Activated T-helper 2 cell treated with anti-CD3 and anti-CD28 coated beads, Interferon-gamma antibody, Interleukin-2, Interleukin-4, amounts not matched to agents 10 μg/mL and 5 μg/mL and 100 μg/mL, durations not matched to agents 14 hours and 24 hours and 36 hours (primary cell): ENCODE data around the gene SMYD4. TPM values are rescaled to one million over a fixed set of nuclear protein-coding genes. Genes with fewer than 3 reads are reported as not detected.
"Not testable (repeated sequence)": the region's sequence is repeated elsewhere in the genome, so short reads cannot be mapped to it uniquely, and the experiment has no call there.

Experiments used
- DNase-seq: peaks from one replicate; pipeline ENCODE4 v3.0.0; 2021; ENCODE audit warnings: low spot score
- H3K27ac Mint-ChIP-seq: one replicate; pipeline ENCODE4 v1.8.0; 2021; ENCODE audit warnings: mixed read lengths
- H3K27me3 Mint-ChIP-seq: one replicate; pipeline ENCODE4 v1.8.0; 2021; ENCODE audit warnings: low read depth, mixed read lengths
- H3K36me3 Mint-ChIP-seq: one replicate; pipeline ENCODE4 v1.8.0; 2021; ENCODE audit warnings: low read depth, mixed read lengths
- H3K4me1 Mint-ChIP-seq: one replicate; pipeline ENCODE4 v1.8.0; 2021; ENCODE audit warnings: low read depth, mixed read lengths
- H3K4me3 Mint-ChIP-seq: one replicate; pipeline ENCODE4 v1.8.0; 2021; ENCODE audit warnings: low read depth, mild to moderate bottlenecking, moderate library complexity, mixed read lengths
- H3K9me3 Mint-ChIP-seq: one replicate; pipeline ENCODE4 v1.8.0; 2021; ENCODE audit warnings: mixed read lengths
- intact Hi-C: fragments of 100-400 bp; cut with micrococcal nuclease; formaldehyde crosslinking; loops from one replicate; pipeline ENCODE4 v1.15.1; 2023
- total RNA-seq: library from RNA; stranded (reverse); gene quantifications from 2 replicates; pipeline ENCODE4 v1.2.3, GENCODE V29; 2022

SMYD4 gene
- total RNA-seq, 1 donor from 2014 or later, result 26.9 TPM

- H3K4me3 Mint-ChIP-seq, intact Hi-C loops, DNase-seq: not testable (repeated sequence)
Measured at GRCh38 chr17:1773000-1773695, 56.6 kb downstream of the SMYD4 start.

DNA sequence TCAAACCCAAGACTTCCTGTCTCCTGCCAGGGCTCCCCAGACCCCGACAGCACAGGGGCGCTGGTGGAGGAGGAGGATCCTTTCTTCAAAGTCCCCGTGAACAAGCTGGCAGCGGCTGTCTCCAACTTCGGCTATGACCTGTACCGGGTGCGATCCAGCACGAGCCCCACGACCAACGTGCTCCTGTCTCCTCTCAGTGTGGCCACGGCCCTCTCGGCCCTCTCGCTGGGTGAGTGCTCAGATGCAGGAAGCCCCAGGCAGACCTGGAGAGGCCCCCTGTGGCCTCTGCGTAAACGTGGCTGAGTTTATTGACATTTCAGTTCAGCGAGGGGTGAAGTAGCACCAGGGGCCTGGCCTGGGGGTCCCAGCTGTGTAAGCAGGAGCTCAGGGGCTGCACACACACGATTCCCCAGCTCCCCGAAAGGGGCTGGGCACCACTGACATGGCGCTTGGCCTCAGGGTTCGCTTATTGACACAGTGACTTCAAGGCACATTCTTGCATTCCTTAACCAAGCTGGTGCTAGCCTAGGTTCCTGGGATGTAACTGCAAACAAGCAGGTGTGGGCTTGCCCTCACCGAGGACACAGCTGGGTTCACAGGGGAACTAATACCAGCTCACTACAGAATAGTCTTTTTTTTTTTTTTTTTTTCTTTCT, 59.8 kb downstream of the SMYD4 start:
- H3K27me3 Mint-ChIP-seq, result no peaks in the 10 kb centered on the region
- no peak overlapping the region for H3K27ac Mint-ChIP-seq

More at GRCh38 chr17:1773000-1773695, 56.6 kb downstream of the SMYD4 start:
- not testable (repeated sequence) for H3K27me3 Mint-ChIP-seq, H3K4me1 Mint-ChIP-seq, H3K27ac Mint-ChIP-seq, H3K9me3 Mint-ChIP-seq
- H3K36me3 Mint-ChIP-seq, result peaks cover 13% of the 10 kb centered on the region

GRCh38 chr17:1767358-1767757, 62.3 kb downstream of the SMYD4 start:
- Mint-ChIP-seq H3K4me1 (peaks cover 18% of the 10 kb centered on the region), H3K27me3 (no peaks in the 10 kb centered on the region), H3K4me3 (no peak overlapping the region), H3K27ac (no peak overlapping the region), H3K36me3 (no peaks in the 10 kb centered on the region), H3K9me3 (no peaks in the 10 kb centered on the region)
- intact Hi-C loops, result no loop called here
- DNase-seq, result no peak

More for the DNA sequence above, 59.8 kb downstream of the SMYD4 start:
- no peak overlapping the region for H3K4me3 Mint-ChIP-seq
- H3K9me3 Mint-ChIP-seq, result no peaks in the 10 kb centered on the region
- peaks cover 2% of the 10 kb centered on the region for H3K36me3 Mint-ChIP-seq
- no peak for DNase-seq
- H3K4me1 Mint-ChIP-seq, result peaks cover 2% of the 10 kb centered on the region
- intact Hi-C loops, result no loop called here

GRCh38 chr17:1766382-1767135, 63.1 kb downstream of the SMYD4 start:
- DNase-seq, result no peak
- no peaks in the 10 kb centered on the region for H3K9me3 Mint-ChIP-seq
- no peak overlapping the region for H3K4me3 Mint-ChIP-seq
- H3K27ac Mint-ChIP-seq, result no peak overlapping the region
- H3K36me3 Mint-ChIP-seq, result no peaks in the 10 kb centered on the region
- peaks cover 18% of the 10 kb centered on the region for H3K4me1 Mint-ChIP-seq
- intact Hi-C loops, result no loop called here
- H3K27me3 Mint-ChIP-seq, result no peaks in the 10 kb centered on the region

DNA sequence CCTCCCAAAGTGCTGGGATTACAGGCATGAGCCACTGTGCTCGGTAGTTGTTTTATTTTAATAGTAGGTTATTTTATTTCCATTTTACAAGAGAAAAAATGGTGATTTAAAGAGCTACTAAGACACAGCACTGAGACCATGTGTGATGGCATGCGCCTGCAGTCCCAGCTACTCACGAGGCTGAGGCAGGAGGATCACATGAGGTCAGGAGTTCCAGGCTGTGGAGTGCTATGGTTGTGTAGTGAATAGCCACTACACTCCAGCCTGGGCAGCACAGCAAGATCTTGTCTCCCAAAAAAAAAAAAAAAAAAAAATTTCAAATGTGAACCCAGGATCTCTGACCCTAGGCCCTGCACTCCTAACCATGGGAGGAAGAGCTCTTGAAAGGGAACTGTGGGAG, 64.1 kb downstream of the SMYD4 start:
- peaks cover 18% of the 10 kb centered on the region for H3K4me1 Mint-ChIP-seq
- intact Hi-C loops, result no loop called here
- no peak overlapping the region for H3K27ac Mint-ChIP-seq
- no peaks in the 10 kb centered on the region for H3K9me3 Mint-ChIP-seq
- no peaks in the 10 kb centered on the region for H3K36me3 Mint-ChIP-seq
- H3K27me3 Mint-ChIP-seq, result no peaks in the 10 kb centered on the region
- H3K4me3 Mint-ChIP-seq, result no peak overlapping the region
- DNase-seq, result no peak

- not testable (repeated sequence) for H3K4me3 Mint-ChIP-seq, H3K36me3 Mint-ChIP-seq
- H3K27ac Mint-ChIP-seq, result peak overlapping the region; percentile 71
Measured at GRCh38 chr17:1764705-1765104, 65.0 kb downstream of the SMYD4 start.

GRCh38 chr17:1764284-1764683, 65.4 kb downstream of the SMYD4 start:
- H3K4me3 Mint-ChIP-seq, result no peak overlapping the region
- intact Hi-C loops, result no loop called here

More at GRCh38 chr17:1764705-1765104, 65.0 kb downstream of the SMYD4 start:
- intact Hi-C loops, H3K9me3 Mint-ChIP-seq, DNase-seq, H3K27me3 Mint-ChIP-seq: not testable (repeated sequence)
- peaks cover 18% of the 10 kb centered on the region for H3K4me1 Mint-ChIP-seq

DNA sequence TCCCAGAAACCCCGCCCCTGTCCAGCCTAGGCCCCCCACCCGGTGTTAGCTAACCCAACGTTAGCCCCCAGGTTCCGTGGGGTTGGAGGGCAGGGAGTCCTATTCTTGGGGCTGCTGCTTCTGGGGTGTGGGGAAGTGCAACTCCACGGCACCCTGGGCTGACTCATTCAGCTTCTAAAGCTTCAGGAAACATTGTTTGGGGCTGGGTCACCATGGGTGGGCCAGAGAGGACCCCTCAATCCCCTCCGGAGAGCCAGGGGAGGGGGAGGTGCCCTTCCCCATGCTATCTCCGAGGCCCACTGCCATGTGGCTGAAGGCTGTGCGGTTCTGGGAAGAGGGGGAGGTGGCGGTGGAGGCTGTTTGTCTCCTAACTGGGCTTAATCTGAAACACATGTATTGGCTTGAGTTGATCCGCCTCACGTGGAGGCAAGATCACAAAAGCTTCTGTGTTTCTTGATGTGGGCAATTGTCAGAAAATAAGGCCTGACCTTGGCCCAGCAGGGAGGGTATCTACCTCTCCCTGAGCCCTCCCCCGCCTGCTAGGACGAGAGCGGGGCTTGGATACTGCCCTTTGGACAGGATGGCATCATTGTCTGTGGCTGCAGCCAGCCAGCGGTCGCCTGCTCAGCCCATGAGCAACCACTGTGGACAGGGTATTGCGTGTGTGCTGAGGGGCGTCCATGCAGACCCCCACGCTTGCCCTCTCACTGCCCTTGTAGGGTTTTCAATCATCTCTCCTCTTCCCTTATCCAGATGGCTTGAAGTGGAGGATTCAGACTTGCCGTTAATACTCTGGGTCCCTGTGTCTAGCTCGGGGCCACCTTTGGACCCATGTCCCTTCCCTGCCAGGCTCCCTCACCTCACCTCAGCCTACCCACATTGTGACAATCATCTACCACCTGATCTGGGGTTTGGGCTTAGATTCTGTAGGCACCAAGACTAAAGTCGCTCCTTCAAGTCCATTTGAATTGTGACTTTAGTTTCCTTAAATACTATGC, 66.5 kb downstream of the SMYD4 start:
- peaks cover 5% of the 10 kb centered on the region for H3K27me3 Mint-ChIP-seq
- peak overlapping the region; percentile 71 for H3K27ac Mint-ChIP-seq
- H3K36me3 Mint-ChIP-seq, result no peaks in the 10 kb centered on the region
- no peaks in the 10 kb centered on the region for H3K9me3 Mint-ChIP-seq
- intact Hi-C loops, result no loop called here
- DNase-seq, result no peak
- no peak overlapping the region for H3K4me3 Mint-ChIP-seq
- H3K4me1 Mint-ChIP-seq, result peaks cover 17% of the 10 kb centered on the region

More at GRCh38 chr17:1764284-1764683, 65.4 kb downstream of the SMYD4 start:
- peak; percentile 75 for DNase-seq
- Mint-ChIP-seq H3K36me3 (no peaks in the 10 kb centered on the region), H3K4me1 (peaks cover 17% of the 10 kb centered on the region), H3K27me3 (no peaks in the 10 kb centered on the region), H3K27ac (peak overlapping the region; percentile 71), H3K9me3 (no peaks in the 10 kb centered on the region)

GRCh38 chr17:1762233-1762900, 67.3 kb downstream of the SMYD4 start:
- H3K4me3 Mint-ChIP-seq, result no peak overlapping the region
- H3K9me3 Mint-ChIP-seq, result no peaks in the 10 kb centered on the region
- intact Hi-C loops, result no loop called here
- DNase-seq, result no peak
- no peaks in the 10 kb centered on the region for H3K36me3 Mint-ChIP-seq
- peaks cover 5% of the 10 kb centered on the region for H3K27me3 Mint-ChIP-seq
- H3K27ac Mint-ChIP-seq, result no peak overlapping the region
- peaks cover 17% of the 10 kb centered on the region for H3K4me1 Mint-ChIP-seq

DNA sequence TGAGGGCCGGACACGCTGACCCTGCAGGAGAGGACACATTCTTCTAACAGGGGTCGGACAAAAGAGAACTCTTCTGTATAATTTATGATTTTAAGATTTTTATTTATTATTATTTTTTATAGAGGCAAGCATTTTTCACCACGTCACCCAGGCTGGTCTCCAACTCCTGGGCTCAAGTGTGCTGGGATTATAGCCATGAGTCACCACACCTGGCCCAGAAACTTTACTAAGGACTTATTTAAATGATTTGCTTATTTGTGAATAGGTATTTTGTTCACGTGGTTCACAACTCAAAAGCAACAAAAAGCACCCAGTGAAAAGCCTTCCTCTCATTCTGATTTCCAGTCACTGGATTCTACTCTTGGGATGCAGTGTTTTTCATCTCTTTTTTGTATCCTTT, 70.2 kb downstream of the SMYD4 start:
- H3K9me3 Mint-ChIP-seq, result no peaks in the 10 kb centered on the region
- no peak for DNase-seq
- peaks cover 6% of the 10 kb centered on the region for H3K27me3 Mint-ChIP-seq
- H3K4me3 Mint-ChIP-seq, result no peak overlapping the region
- no peaks in the 10 kb centered on the region for H3K36me3 Mint-ChIP-seq
- H3K4me1 Mint-ChIP-seq, result peaks cover 15% of the 10 kb centered on the region
- intact Hi-C loops, result no loop called here
- no peak overlapping the region for H3K27ac Mint-ChIP-seq

- H3K36me3 Mint-ChIP-seq, result no peaks in the 10 kb centered on the region
- H3K9me3 Mint-ChIP-seq, result no peaks in the 10 kb centered on the region
- intact Hi-C loops, result no loop called here
- H3K4me3 Mint-ChIP-seq, result no peak overlapping the region
- peaks cover 6% of the 10 kb centered on the region for H3K27me3 Mint-ChIP-seq
- no peak overlapping the region for H3K27ac Mint-ChIP-seq
- DNase-seq, result no peak
- peaks cover 8% of the 10 kb centered on the region for H3K4me1 Mint-ChIP-seq
Measured at GRCh38 chr17:1758807-1759206, 70.9 kb downstream of the SMYD4 start.

DNA sequence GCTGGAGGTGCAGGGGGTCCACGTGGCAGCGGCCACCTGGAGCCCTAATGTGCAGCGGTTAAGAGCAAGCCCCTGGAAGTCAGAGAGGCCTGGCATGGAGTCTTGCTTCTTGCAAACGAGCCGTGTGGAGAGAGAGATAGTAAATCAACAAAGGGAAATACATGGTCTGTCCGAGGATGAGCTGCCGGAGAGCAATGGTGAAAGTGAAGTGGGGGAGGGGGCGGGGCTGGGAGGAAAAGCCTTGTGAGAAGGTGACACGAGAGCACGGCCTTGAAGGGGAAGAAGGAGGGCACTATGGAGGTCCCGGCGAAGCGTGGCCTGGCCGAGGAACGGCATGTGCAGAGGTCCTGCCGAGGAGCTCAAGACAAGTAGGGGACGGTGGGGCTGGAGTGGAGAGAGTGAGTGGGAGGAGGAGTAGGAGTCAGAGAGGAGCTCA, 73.9 kb downstream of the SMYD4 start:
- Mint-ChIP-seq H3K27ac (no peak overlapping the region), H3K9me3 (no peaks in the 10 kb centered on the region), H3K36me3 (no peaks in the 10 kb centered on the region), H3K4me3 (no peak overlapping the region), H3K4me1 (no peaks in the 10 kb centered on the region), H3K27me3 (peaks cover 6% of the 10 kb centered on the region)
- DNase-seq, result no peak
- intact Hi-C loops, result no loop called here
